SK-N-SH (cell line): ENCODE results near the gene PGLYRP4. TPM values are rescaled to one million over a fixed set of nuclear protein-coding genes. Genes with fewer than 3 reads are reported as not detected.

ENCODE experiments used
- CTCF ChIA-PET: fragments of 300-600, 350-600 bp; formaldehyde crosslinking; extraction: SDS; loops from one replicate; lab custom pipeline; 2021; lab: Yijun Ruan, JAX
- POLR2A ChIA-PET: fragments of 350-600 bp; sonication (Branson Sonifier 250); formaldehyde crosslinking; extraction: SDS; loops from one replicate; lab custom pipeline; 2020; ENCODE audit warnings: antibody characterized with exemption, inconsistent platforms; lab: Yijun Ruan, JAX
- DNase-seq: peaks from one replicate; pipeline ENCODE4 v3.0.0; 2012
- H2AFZ ChIP-seq: fragments of 200-600 bp; sonication (generic); 2 replicates; pipeline ENCODE4 v1.8.1; 2016; ENCODE audit warnings: antibody characterized with exemption, mild to moderate bottlenecking, low read depth
- H3F3A ChIP-seq: fragments of 200-600 bp; sonication (generic); replicated peaks from 2 replicates; pipeline ENCODE3; 2016; ENCODE audit warnings: antibody characterized with exemption, mild to moderate bottlenecking; ENCODE audit not compliant: insufficient read depth
- H3K27ac ChIP-seq, 2 experiments: fragments of 200-500 bp in 1 of 2; fragments of 200-600 bp in 1 of 2; sonication (Bioruptor generic) in 1 of 2; sonication (generic), shearing (Covaris generic) in 1 of 2; 2 replicates each; pipeline versions ENCODE4 v1.5.1 to v1.6.1; 2014 to 2016; ENCODE audit warnings: low read depth in 2 of 2, inconsistent platforms in 1 of 2, low read length in 1 of 2, mild to moderate bottlenecking in 1 of 2, mixed read lengths in 1 of 2
- H3K27me3 ChIP-seq: fragments of 200-600 bp; sonication (generic), shearing (Covaris generic); 2 replicates; pipeline ENCODE4 v1.6.1; 2016; ENCODE audit warnings: mixed run types; ENCODE audit not compliant: insufficient read depth
- H3K36me3 ChIP-seq, 2 experiments: fragments of 200-500 bp in 1 of 2; fragments of 200-600 bp in 1 of 2; sonication (Bioruptor generic) in 1 of 2; sonication (generic) in 1 of 2; replicated peaks in 1 of 2; 2 replicates each; pipeline versions ENCODE3 to v1.5.1; 2014 to 2016; ENCODE audit warnings: low read length in 1 of 2, mild to moderate bottlenecking in 1 of 2; ENCODE audit not compliant: insufficient read depth in 2 of 2, control insufficient read depth in 1 of 2
- H3K4me1 ChIP-seq, 2 experiments: fragments of 200-500 bp in 1 of 2; fragments of 200-600 bp in 1 of 2; sonication (Bioruptor generic) in 1 of 2; sonication (generic), shearing (Covaris generic) in 1 of 2; 2 replicates each; pipeline versions ENCODE4 v1.5.1 to v1.6.1; 2014 to 2016; ENCODE audit warnings: low read depth in 1 of 2, low read length in 1 of 2, mixed run types in 1 of 2; ENCODE audit not compliant: insufficient read depth in 2 of 2, control insufficient read depth in 1 of 2
- H3K4me2 ChIP-seq: fragments of 200-600 bp; sonication (generic), shearing (Covaris generic); 2 replicates; pipeline ENCODE4 v1.6.1; 2017; ENCODE audit warnings: mixed run types
- H3K4me3 ChIP-seq, 2 experiments: fragments of 200-500 bp in 1 of 2; fragments of 200-600 bp in 1 of 2; sonication (Bioruptor generic) in 1 of 2; sonication (generic), shearing (Covaris generic) in 1 of 2; 2 replicates each; pipeline versions ENCODE4 v1.5.1 to v1.8.1; 2014 to 2016; ENCODE audit warnings: low read depth in 2 of 2, inconsistent platforms in 1 of 2, low read length in 1 of 2, mild to moderate bottlenecking in 1 of 2, mixed read lengths in 1 of 2, moderate library complexity in 1 of 2
- H3K79me2 ChIP-seq: fragments of 200-600 bp; sonication (generic); 2 replicates; pipeline ENCODE4 v1.8.1; 2017; ENCODE audit warnings: mild to moderate bottlenecking; ENCODE audit not compliant: insufficient read depth
- H3K9ac ChIP-seq: fragments of 200-600 bp; sonication (generic); 2 replicates; pipeline ENCODE4 v1.6.1; 2017; ENCODE audit warnings: mixed run types
- H3K9me2 ChIP-seq: fragments of 200-600 bp; sonication (generic); 2 replicates; pipeline ENCODE4 v1.6.1; 2017; ENCODE audit warnings: mixed run types
- H3K9me3 ChIP-seq: fragments of 200-600 bp; sonication (generic); 2 replicates; pipeline ENCODE4 v1.6.1; 2017; ENCODE audit warnings: mixed run types, mild to moderate bottlenecking, moderate library complexity
- H4K20me1 ChIP-seq: fragments of 200-600 bp; sonication (generic); 2 replicates; pipeline ENCODE4 v1.6.1; 2017; ENCODE audit warnings: mild to moderate bottlenecking, mixed run types; ENCODE audit not compliant: insufficient read depth
- CHD2 ChIP-seq: fragments of 150-350 bp; IDR thresholded peaks from 2 replicates; pipeline ENCODE4 v1.6.1; 2018; ENCODE audit warnings: low read length; ENCODE audit not compliant: partially characterized antibody
- EP300 ChIP-seq, 2 experiments: IDR thresholded peaks; 2 replicates each; pipeline versions ENCODE4 v1.4.0 to v1.6.1; 2012; ENCODE audit warnings: borderline replicate concordance in 1 of 2, low read depth in 1 of 2, low read length in 1 of 2
- GABPA ChIP-seq: IDR thresholded peaks from 2 replicates; pipeline ENCODE4 v1.4.0; 2012; ENCODE audit warnings: low read depth, mild to moderate bottlenecking
- MXI1 ChIP-seq: IDR thresholded peaks from 2 replicates; pipeline ENCODE4 v1.6.1; 2012; ENCODE audit warnings: mild to moderate bottlenecking, low read depth, low read length, improper control_type of control experiment
- NRF1 ChIP-seq: IDR thresholded peaks from 2 replicates; pipeline ENCODE4 v1.6.1; 2012; ENCODE audit warnings: low read depth, mild to moderate bottlenecking, low read length
- RCOR1 ChIP-seq: fragments of 150-350 bp; IDR thresholded peaks from 2 replicates; pipeline ENCODE4 v1.6.1; 2017; ENCODE audit warnings: antibody characterized with exemption, low read length
- RFX5 ChIP-seq: IDR thresholded peaks from 2 replicates; pipeline ENCODE4 v1.6.1; 2012; ENCODE audit warnings: mild to moderate bottlenecking, improper control_type of control experiment, low read length
- TAF1 ChIP-seq: IDR thresholded peaks from 2 replicates; pipeline ENCODE4 v1.6.1; 2012; ENCODE audit warnings: low read depth, mild to moderate bottlenecking, low read length, moderate library complexity, borderline replicate concordance
- TEAD4 ChIP-seq: IDR thresholded peaks from 2 replicates; pipeline ENCODE4 v1.4.0; 2012; ENCODE audit warnings: mild to moderate bottlenecking, borderline replicate concordance; ENCODE audit not compliant: insufficient read depth
- WGBS: methylation state at CpG from one replicate; pipeline ENCODE4 v1.1.6; 2017; ENCODE audit warnings: low lambda C conversion rate; 5-methylcytosine and 5-hydroxymethylcytosine counted together
- polyA plus RNA-seq, 3 experiments: library from polyadenylated mRNA; depleted of rRNA; stranded (reverse); fragments of >200 nt; gene quantifications; 2 replicates each; pipeline ENCODE4 v1.2.3, GENCODE V29; 2012
- TF ChIP-seq, protein P1 (sequence below): fragments of 200-600 bp; sonication (generic); IDR thresholded peaks from 2 replicates; pipeline ENCODE4 v1.6.1; 2017; ENCODE audit warnings: antibody characterized with exemption, mild to moderate bottlenecking, moderate library complexity
- TF ChIP-seq, protein P2 (sequence below): fragments of 150-350 bp; IDR thresholded peaks from 2 replicates; pipeline ENCODE4 v1.6.1; 2017; ENCODE audit warnings: antibody characterized with exemption, low read length, low read depth, borderline replicate concordance
- TF ChIP-seq, protein P3 (sequence below): IDR thresholded peaks from 2 replicates; pipeline ENCODE4 v1.4.0; 2012; ENCODE audit warnings: low read depth

Gene PGLYRP4
- polyA plus RNA-seq, 1 of the 3 experiments (the other 2 are of a cell fraction), result not detected

GRCh38 chr1:153361480-153362109 lies 13.0 kb upstream of the PGLYRP4 start:
- no peak overlapping the region for H3K4me2 ChIP-seq
- H3K4me3 ChIP-seq, result no peak overlapping the region
- H3K9me2 ChIP-seq, result no peaks in the 10 kb centered on the region
- no peak overlapping the region for H2AFZ ChIP-seq
- H3K9ac ChIP-seq, result no peak overlapping the region
- H3K4me1 ChIP-seq, result no peaks in the 10 kb centered on the region
- TF ChIP-seq, protein P1, sequence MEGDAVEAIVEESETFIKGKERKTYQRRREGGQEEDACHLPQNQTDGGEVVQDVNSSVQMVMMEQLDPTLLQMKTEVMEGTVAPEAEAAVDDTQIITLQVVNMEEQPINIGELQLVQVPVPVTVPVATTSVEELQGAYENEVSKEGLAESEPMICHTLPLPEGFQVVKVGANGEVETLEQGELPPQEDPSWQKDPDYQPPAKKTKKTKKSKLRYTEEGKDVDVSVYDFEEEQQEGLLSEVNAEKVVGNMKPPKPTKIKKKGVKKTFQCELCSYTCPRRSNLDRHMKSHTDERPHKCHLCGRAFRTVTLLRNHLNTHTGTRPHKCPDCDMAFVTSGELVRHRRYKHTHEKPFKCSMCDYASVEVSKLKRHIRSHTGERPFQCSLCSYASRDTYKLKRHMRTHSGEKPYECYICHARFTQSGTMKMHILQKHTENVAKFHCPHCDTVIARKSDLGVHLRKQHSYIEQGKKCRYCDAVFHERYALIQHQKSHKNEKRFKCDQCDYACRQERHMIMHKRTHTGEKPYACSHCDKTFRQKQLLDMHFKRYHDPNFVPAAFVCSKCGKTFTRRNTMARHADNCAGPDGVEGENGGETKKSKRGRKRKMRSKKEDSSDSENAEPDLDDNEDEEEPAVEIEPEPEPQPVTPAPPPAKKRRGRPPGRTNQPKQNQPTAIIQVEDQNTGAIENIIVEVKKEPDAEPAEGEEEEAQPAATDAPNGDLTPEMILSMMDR, result no peak
- no peak for TF ChIP-seq TAF1
- no peak for TF ChIP-seq GABPA
- TF ChIP-seq RFX5, result no peak
- no peak for TF ChIP-seq TEAD4
- TF ChIP-seq, protein P2, sequence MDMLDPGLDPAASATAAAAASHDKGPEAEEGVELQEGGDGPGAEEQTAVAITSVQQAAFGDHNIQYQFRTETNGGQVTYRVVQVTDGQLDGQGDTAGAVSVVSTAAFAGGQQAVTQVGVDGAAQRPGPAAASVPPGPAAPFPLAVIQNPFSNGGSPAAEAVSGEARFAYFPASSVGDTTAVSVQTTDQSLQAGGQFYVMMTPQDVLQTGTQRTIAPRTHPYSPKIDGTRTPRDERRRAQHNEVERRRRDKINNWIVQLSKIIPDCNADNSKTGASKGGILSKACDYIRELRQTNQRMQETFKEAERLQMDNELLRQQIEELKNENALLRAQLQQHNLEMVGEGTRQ, result no peak
- no peak for TF ChIP-seq CHD2
- TF ChIP-seq, protein P3, sequence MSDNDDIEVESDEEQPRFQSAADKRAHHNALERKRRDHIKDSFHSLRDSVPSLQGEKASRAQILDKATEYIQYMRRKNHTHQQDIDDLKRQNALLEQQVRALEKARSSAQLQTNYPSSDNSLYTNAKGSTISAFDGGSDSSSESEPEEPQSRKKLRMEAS, result no peak
- TF ChIP-seq RCOR1, result no peak
- TF ChIP-seq MXI1, result no peak
- no peak for TF ChIP-seq NRF1
- no peak for TF ChIP-seq EP300 (IDR thresholded peaks at IDR 0.05; ENCODE audit: borderline replicate concordance in 1 of 2, low read depth in 1 of 2, low read length in 1 of 2)
- H4K20me1 ChIP-seq, result no peaks in the 10 kb centered on the region
- ChIA-PET POLR2A (no interaction called here), CTCF (interaction anchor here (0.9 kb wide), 1 partner anchor 10 kb away, joined by 3 read pairs; no protein-coding TSS in a partner anchor)
- H3K9me3 ChIP-seq, result no peaks in the 10 kb centered on the region
- peaks cover 61% of the 10 kb centered on the region for H3K27me3 ChIP-seq
- H3K27ac ChIP-seq, result no peak overlapping the region
- H3K79me2 ChIP-seq, result no peaks in the 10 kb centered on the region
- 15% methylated on average over 3 of the region's 4 CpGs for WGBS
- H3F3A ChIP-seq, result no peaks in the 10 kb centered on the region
- no peak for DNase-seq
- no peaks in the 10 kb centered on the region for H3K36me3 ChIP-seq
